HCT116 (cell line): ENCODE measurements around the gene PSME1. TPM values are rescaled to one million over a fixed set of nuclear protein-coding genes. Genes with fewer than 3 reads are reported as not detected.

Experiments used
- ATAC-seq: fragments of 200-7000 bp; cut with Tn5 transposase; 2 replicates; pipeline ENCODE4 v1.9.1; 2020; ENCODE audit warnings: mild to moderate bottlenecking, moderate library complexity
- BruUV-seq: library from RNA; stranded (reverse); fragments of 400-500 nt; replicated peaks from 2 replicates; lab custom pipeline; 2021; lab: Mats Ljungman, UMichigan
- CTCF ChIA-PET: fragments of 300-600 bp; sonication (Branson Sonifier 250); formaldehyde crosslinking; loops from one replicate; lab custom pipeline; 2021; ENCODE audit warnings: antibody characterized with exemption; lab: Charles Lee
- POLR2A ChIA-PET: fragments of 300-600, 350-600 bp; sonication (Branson Sonifier 250); formaldehyde crosslinking; loops from one replicate; lab custom pipeline; 2021; ENCODE audit warnings: antibody characterized with exemption; lab: Charles Lee
- RAD21 ChIA-PET, 2 experiments: fragments of 300-600 bp; sonication (Branson Sonifier 250); formaldehyde crosslinking; loops; one replicate each; lab custom pipeline; 2023; ENCODE audit warnings: low total read pairs in 2 of 2; ENCODE audit not compliant: uncharacterized antibody in 2 of 2, unreplicated experiment in 2 of 2, low non-redundant PET in 1 of 2; lab: Charles Lee
- DNase-seq: peaks from one replicate; pipeline ENCODE4 v3.0.0-alpha.2; 2010; ENCODE audit warnings: low read depth, low spot score
- H2AFZ ChIP-seq: fragments of 200-600 bp; shearing (Covaris generic), sonication (generic); 2 replicates; pipeline ENCODE4 v1.6.1; 2017; ENCODE audit warnings: low read depth, mixed run types, mixed read lengths, antibody characterized with exemption, low read length; ENCODE audit not compliant: poor library complexity, severe bottlenecking
- H3K27ac ChIP-seq: 2 replicates; pipeline ENCODE4 v1.5.1; 2012; ENCODE audit warnings: low read depth, low read length
- H3K27me3 ChIP-seq: fragments of 200-600 bp; sonication (generic); 2 replicates; pipeline ENCODE4 v1.6.1; 2016; ENCODE audit warnings: mixed run types, low read length, mixed read lengths; ENCODE audit not compliant: insufficient read depth
- H3K36me3 ChIP-seq, 2 experiments: fragments of 200-500 bp in 1 of 2; fragments of 200-600 bp in 1 of 2; sonication (Bioruptor generic) in 1 of 2; sonication (generic) in 1 of 2; 2 replicates each; pipeline versions ENCODE4 v1.5.1 to v1.6.1; 2014 to 2016; ENCODE audit warnings: low read length in 2 of 2, inconsistent platforms in 1 of 2, mixed read lengths in 1 of 2, mixed run types in 1 of 2; ENCODE audit not compliant: insufficient read depth in 2 of 2, control insufficient read depth in 1 of 2
- H3K4me1 ChIP-seq, 2 experiments: fragments of 200-600 bp in 1 of 2; sonication (generic) in 1 of 2; 2 replicates each; pipeline versions ENCODE4 v1.5.1 to v1.6.1; 2012 to 2017; ENCODE audit warnings: low read length in 2 of 2, inconsistent platforms in 1 of 2, mild to moderate bottlenecking in 1 of 2, mixed read lengths in 1 of 2, mixed run types in 1 of 2, moderate library complexity in 1 of 2; ENCODE audit not compliant: insufficient read depth in 2 of 2, control insufficient read depth in 1 of 2
- H3K4me2 ChIP-seq: fragments of 200-600 bp; sonication (generic); 2 replicates; pipeline ENCODE4 v1.6.1; 2017; ENCODE audit warnings: mixed run types, low read length, mixed read lengths
- H3K4me3 ChIP-seq, 2 experiments: fragments of 200-600 bp in 1 of 2; sonication (generic) in 1 of 2; replicated peaks in 1 of 2; 2 replicates each; pipeline ENCODE4 v1.5.1; 2011 to 2016; ENCODE audit warnings: low read length in 2 of 2, control low read depth in 1 of 2, low read depth in 1 of 2, mild to moderate bottlenecking in 1 of 2, mixed read lengths in 1 of 2, mixed run types in 1 of 2
- H3K79me2 ChIP-seq: fragments of 200-600 bp; sonication (generic); 2 replicates; pipeline ENCODE4 v1.6.1; 2017; ENCODE audit warnings: mild to moderate bottlenecking, mixed run types, low read length, moderate library complexity, mixed read lengths; ENCODE audit not compliant: insufficient read depth
- H3K9ac ChIP-seq: fragments of 200-600 bp; sonication (generic); 2 replicates; pipeline ENCODE4 v1.6.1; 2016; ENCODE audit warnings: low read length, mixed read lengths
- H3K9me2 ChIP-seq: fragments of 200-600 bp; sonication (generic), shearing (Covaris generic); 2 replicates; pipeline ENCODE4 v1.6.1; 2017; ENCODE audit warnings: mixed run types, mild to moderate bottlenecking, moderate library complexity; ENCODE audit not compliant: insufficient read depth
- H3K9me3 ChIP-seq, 2 experiments: fragments of 200-500 bp in 1 of 2; fragments of 200-600 bp in 1 of 2; sonication (Bioruptor generic) in 1 of 2; sonication (generic) in 1 of 2; 2 replicates each; pipeline ENCODE4 v1.6.1; 2014 to 2017; ENCODE audit warnings: low read length in 2 of 2, mixed read lengths in 2 of 2, inconsistent platforms in 1 of 2, low read depth in 1 of 2, mild to moderate bottlenecking in 1 of 2, mixed run types in 1 of 2, moderate library complexity in 1 of 2; ENCODE audit not compliant: control insufficient read depth in 1 of 2, insufficient read depth in 1 of 2
- H4K20me1 ChIP-seq: fragments of 200-600 bp; sonication (generic), shearing (Covaris generic); 2 replicates; pipeline ENCODE4 v1.6.1; 2017; ENCODE audit warnings: mixed run types, mild to moderate bottlenecking, moderate library complexity; ENCODE audit not compliant: insufficient read depth
- CEBPB ChIP-seq: IDR thresholded peaks from 2 replicates; pipeline ENCODE4 v1.6.1; 2012; ENCODE audit warnings: low read depth
- CTCF ChIP-seq, 3 experiments: fragments of 200-600 bp in 1 of 3; sonication (generic) in 1 of 3; IDR thresholded peaks in 2 of 3; conservative IDR thresholded peaks in 1 of 3; 2 replicates each; pipeline ENCODE4 v1.5.1; 2012 to 2017; ENCODE audit warnings: low read depth in 2 of 3, low read length in 2 of 3, antibody characterized with exemption in 1 of 3, borderline replicate concordance in 1 of 3, control low read depth in 1 of 3, mild to moderate bottlenecking in 1 of 3, mixed read lengths in 1 of 3, mixed run types in 1 of 3, moderate library complexity in 1 of 3; ENCODE audit not compliant: insufficient read depth in 1 of 3
- EGR1 ChIP-seq: IDR thresholded peaks from 2 replicates; pipeline ENCODE4 v1.6.1; 2012; ENCODE audit warnings: low read depth
- EZH2 ChIP-seq: fragments of 200-600 bp; sonication (generic); IDR thresholded peaks from 2 replicates; pipeline ENCODE4 v1.6.1; 2017; ENCODE audit warnings: antibody characterized with exemption, mixed run types
- FOSL1 ChIP-seq: IDR thresholded peaks from 2 replicates; pipeline ENCODE4 v1.6.1; 2012; ENCODE audit warnings: low read depth
- MAX ChIP-seq: IDR thresholded peaks from 2 replicates; pipeline ENCODE4 v1.6.1; 2012
- REST ChIP-seq: IDR thresholded peaks from 2 replicates; pipeline ENCODE4 v1.6.1; 2012; ENCODE audit warnings: low read depth
- SIN3A ChIP-seq: IDR thresholded peaks from 2 replicates; pipeline ENCODE4 v1.6.1; 2012; ENCODE audit warnings: low read depth
- SP1 ChIP-seq: IDR thresholded peaks from 2 replicates; pipeline ENCODE4 v1.6.1; 2012; ENCODE audit warnings: low read depth
- SRF ChIP-seq: IDR thresholded peaks from 2 replicates; pipeline ENCODE4 v1.6.1; 2012; ENCODE audit warnings: low read depth
- YY1 ChIP-seq: IDR thresholded peaks from 2 replicates; pipeline ENCODE4 v1.6.1; 2011; ENCODE audit warnings: low read length, low read depth, moderate library complexity, mild to moderate bottlenecking; ENCODE audit not compliant: insufficient replicate concordance; ENCODE audit errors: extremely low read depth
- intact Hi-C: fragments of 100-400 bp; cut with micrococcal nuclease; formaldehyde crosslinking; loops from 2 replicates; pipeline ENCODE4 v1.10.0; 2022
- total RNA-seq: library from RNA; stranded (reverse); gene quantifications from one replicate; pipeline ENCODE4 v1.2.1, GENCODE V29; 2021; ENCODE audit not compliant: unreplicated experiment

The PSME1 gene
- total RNA-seq, 1 experiment from 2014 or later: 174 TPM

- Histone ChIP-seq H3K36me3 (no peaks in the 10 kb centered on the region), H3K27ac (no peak overlapping the region), H2AFZ (no peak overlapping the region), H3K9me3 (no peaks in the 10 kb centered on the region), H4K20me1 (no peaks in the 10 kb centered on the region), H3K4me3 (no peak overlapping the region), H3K9ac (no peak overlapping the region), H3K79me2 (no peaks in the 10 kb centered on the region), H3K4me1 (no peaks in the 10 kb centered on the region), H3K27me3 (no peaks in the 10 kb centered on the region), H3K4me2 (no peak overlapping the region), H3K9me2 (no peaks in the 10 kb centered on the region)
- ATAC-seq (no peak), DNase-seq (no peak)
- TF ChIP-seq MAX (no peak), CTCF (IDR thresholded peaks at IDR 0.05 in 2 of 3, conservative IDR thresholded peaks at IDR 0.05 in 1 of 3; ENCODE audit: borderline replicate concordance in 1 of 3, insufficient read depth in 1 of 3, low read depth in 2 of 3, low read length in 2 of 3) (no peak), FOSL1 (no peak), REST (no peak), SP1 (no peak), SRF (no peak), EZH2 (no peak), SIN3A (no peak), EGR1 (no peak), CEBPB (no peak), YY1 (no peak)
- POLR2A ChIA-PET: no interaction called here
- RAD21 ChIA-PET: no interaction called here
- CTCF ChIA-PET: no interaction called here
- BruUV-seq: no TSS peak
- intact Hi-C loops: no loop called here
These were observed 36.4 kb downstream of the PSME1 start for GRCh38 chr14:24172261-24172860.
